Progenitor cell of endocrine pancreas (in vitro differentiated cells): ENCODE data around the gene HPCA. TPM values are rescaled to one million over a fixed set of nuclear protein-coding genes. Genes with fewer than 3 reads are reported as not detected.

ENCODE experiments used
- DNase-seq: peaks from one replicate; pipeline ENCODE4 v3.0.0; 2021; ENCODE audit warnings: low spot score; ENCODE audit not compliant: unreplicated experiment
- H3K27ac Mint-ChIP-seq: 2 replicates; pipeline ENCODE4 v1.8.0; 2021; ENCODE audit warnings: mild to moderate bottlenecking, moderate library complexity, mixed read lengths
- H3K27me3 Mint-ChIP-seq: 2 replicates; pipeline ENCODE4 v1.8.0; 2021; ENCODE audit warnings: mixed read lengths
- H3K36me3 Mint-ChIP-seq: 2 replicates; pipeline ENCODE4 v1.8.0; 2022; ENCODE audit warnings: mixed read lengths; ENCODE audit not compliant: insufficient read depth
- H3K4me1 Mint-ChIP-seq: 2 replicates; pipeline ENCODE4 v1.8.0; 2021; ENCODE audit warnings: low read depth, mixed read lengths
- H3K4me3 Mint-ChIP-seq: 2 replicates; pipeline ENCODE4 v1.8.0; 2021; ENCODE audit warnings: low read depth, mild to moderate bottlenecking, moderate library complexity, mixed read lengths
- H3K9me3 Mint-ChIP-seq: 2 replicates; pipeline ENCODE4 v1.8.0; 2021; ENCODE audit warnings: low read depth, mixed read lengths
- CTCF ChIP-seq: fragments of 200-600 bp; sonication (generic); IDR thresholded peaks from one replicate; pipeline ENCODE4 v1.5.0; 2021; ENCODE audit warnings: antibody characterized with exemption, mild to moderate bottlenecking; ENCODE audit not compliant: unreplicated experiment
- total RNA-seq: library from RNA; stranded (reverse); gene quantifications from 2 replicates; pipeline ENCODE4 v1.2.1, GENCODE V29; 2021

The HPCA gene
- total RNA-seq, 1 donor from 2014 or later, result 0.96 TPM

GRCh38 chr1:32878183-32878582 lies 8.1 kb upstream of the HPCA start:
- H3K9me3 Mint-ChIP-seq, result no peaks in the 10 kb centered on the region
- no peak overlapping the region for H3K27ac Mint-ChIP-seq
- H3K27me3 Mint-ChIP-seq, result peaks cover 36% of the 10 kb centered on the region
- no peaks in the 10 kb centered on the region for H3K4me1 Mint-ChIP-seq
- no peak for DNase-seq
- no peak for TF ChIP-seq CTCF
- H3K4me3 Mint-ChIP-seq, result no peak overlapping the region
- H3K36me3 Mint-ChIP-seq, result no peaks in the 10 kb centered on the region

GRCh38 chr1:32878637-32879041 lies 7.7 kb upstream of the HPCA start:
- TF ChIP-seq CTCF, result no peak
- H3K36me3 Mint-ChIP-seq, result no peaks in the 10 kb centered on the region
- DNase-seq, result no peak
- no peak overlapping the region for H3K27ac Mint-ChIP-seq
- no peaks in the 10 kb centered on the region for H3K9me3 Mint-ChIP-seq
- H3K4me1 Mint-ChIP-seq, result no peaks in the 10 kb centered on the region
- no peak overlapping the region for H3K4me3 Mint-ChIP-seq
- peaks cover 41% of the 10 kb centered on the region for H3K27me3 Mint-ChIP-seq

GRCh38 chr1:32881291-32881690 lies 5.0 kb upstream of the HPCA start:
- Mint-ChIP-seq H3K36me3 (no peaks in the 10 kb centered on the region), H3K27ac (no peak overlapping the region), H3K27me3 (peaks cover 46% of the 10 kb centered on the region), H3K4me1 (no peaks in the 10 kb centered on the region), H3K4me3 (no peak overlapping the region), H3K9me3 (no peaks in the 10 kb centered on the region)
- no peak for DNase-seq
- no peak for TF ChIP-seq CTCF

GRCh38 chr1:32881871-32882850 lies 4.1 kb upstream of the HPCA start:
- no peak for TF ChIP-seq CTCF
- Mint-ChIP-seq H3K9me3 (no peaks in the 10 kb centered on the region), H3K4me1 (no peaks in the 10 kb centered on the region), H3K4me3 (no peak overlapping the region), H3K36me3 (no peaks in the 10 kb centered on the region), H3K27me3 (peaks cover 47% of the 10 kb centered on the region), H3K27ac (no peak overlapping the region)
- DNase-seq, result no peak

- Mint-ChIP-seq H3K36me3 (no peaks in the 10 kb centered on the region), H3K4me1 (no peaks in the 10 kb centered on the region), H3K9me3 (no peaks in the 10 kb centered on the region), H3K4me3 (no peak overlapping the region), H3K27ac (no peak overlapping the region), H3K27me3 (peaks cover 51% of the 10 kb centered on the region)
- no peak for DNase-seq
- TF ChIP-seq CTCF, result no peak
Measured at GRCh38 chr1:32883338-32884031, 2.8 kb upstream of the HPCA start.
